HG03442 (cell line): Measurements from ENCODE around the gene SLC47A2.
"Not testable (repeated sequence)": the region's sequence is repeated elsewhere in the genome, so short reads cannot be mapped to it uniquely, and the experiment has no call there.

Experiments
- ATAC-seq: cut with Tn5 transposase; IDR thresholded peaks from one replicate; pipeline ENCODE4 v1.9.1; 2021; ENCODE audit warnings: mild to moderate bottlenecking, moderate library complexity; ENCODE audit not compliant: unreplicated experiment

Gene SLC47A2, protein sequence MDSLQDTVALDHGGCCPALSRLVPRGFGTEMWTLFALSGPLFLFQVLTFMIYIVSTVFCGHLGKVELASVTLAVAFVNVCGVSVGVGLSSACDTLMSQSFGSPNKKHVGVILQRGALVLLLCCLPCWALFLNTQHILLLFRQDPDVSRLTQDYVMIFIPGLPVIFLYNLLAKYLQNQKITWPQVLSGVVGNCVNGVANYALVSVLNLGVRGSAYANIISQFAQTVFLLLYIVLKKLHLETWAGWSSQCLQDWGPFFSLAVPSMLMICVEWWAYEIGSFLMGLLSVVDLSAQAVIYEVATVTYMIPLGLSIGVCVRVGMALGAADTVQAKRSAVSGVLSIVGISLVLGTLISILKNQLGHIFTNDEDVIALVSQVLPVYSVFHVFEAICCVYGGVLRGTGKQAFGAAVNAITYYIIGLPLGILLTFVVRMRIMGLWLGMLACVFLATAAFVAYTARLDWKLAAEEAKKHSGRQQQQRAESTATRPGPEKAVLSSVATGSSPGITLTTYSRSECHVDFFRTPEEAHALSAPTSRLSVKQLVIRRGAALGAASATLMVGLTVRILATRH

GRCh38 chr17:19716108-19717030 lies at the start of gene SLC47A2:
SLC47A2 (minus strand) TSS chr17:19716584; CDS start chr17:19716555, 29 bp downstream.
- no peak for ATAC-seq

DNA sequence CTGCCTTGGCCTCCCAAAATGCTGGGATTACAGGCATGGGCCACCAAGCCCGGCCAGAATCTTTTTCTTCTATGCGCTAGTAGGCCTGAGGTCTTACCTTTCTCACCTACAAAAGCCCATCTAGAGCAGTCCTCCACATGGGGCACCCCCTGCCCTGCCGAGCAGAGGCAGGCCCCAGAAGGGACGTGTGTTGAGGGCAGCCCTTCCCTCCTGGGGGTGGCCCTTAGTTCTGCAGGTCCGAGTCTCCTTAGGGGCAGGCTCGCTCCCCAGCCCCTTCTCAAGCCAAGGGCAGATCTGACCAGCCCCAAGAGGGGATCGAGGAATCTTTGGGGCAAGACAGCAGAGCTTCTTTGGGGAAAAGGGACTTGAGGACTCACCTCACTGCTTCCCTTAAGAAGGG lies 49.6 kb upstream of the SLC47A2 start:
- no peak for ATAC-seq

- ATAC-seq = not testable (repeated sequence)
Measured at GRCh38 chr17:19763991-19764390, 47.6 kb upstream of the SLC47A2 start.

DNA sequence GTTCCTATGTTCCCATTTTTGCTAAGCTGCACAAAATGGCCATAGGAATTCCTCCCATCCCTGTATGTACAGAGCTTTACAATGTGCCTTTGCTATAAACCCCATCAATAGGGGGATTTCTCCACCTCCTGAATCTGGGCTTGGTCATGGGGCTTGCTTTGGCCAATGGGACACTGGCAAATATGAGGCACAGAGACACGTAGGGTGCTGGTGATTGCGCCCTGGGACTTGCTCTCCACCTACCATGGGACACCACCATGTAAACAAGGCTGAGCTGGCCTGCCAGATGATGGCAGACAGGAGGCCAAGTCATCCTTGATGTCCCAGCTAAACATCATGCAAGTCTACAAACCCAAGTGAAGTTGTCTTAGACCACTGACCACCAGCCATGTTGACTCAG lies 47.0 kb upstream of the SLC47A2 start:
- ATAC-seq = no peak

GRCh38 chr17:19762515-19762961 lies 46.2 kb upstream of the SLC47A2 start:
- ATAC-seq = no peak

GRCh38 chr17:19760746-19761145 lies 44.4 kb upstream of the SLC47A2 start:
- no peak for ATAC-seq

DNA sequence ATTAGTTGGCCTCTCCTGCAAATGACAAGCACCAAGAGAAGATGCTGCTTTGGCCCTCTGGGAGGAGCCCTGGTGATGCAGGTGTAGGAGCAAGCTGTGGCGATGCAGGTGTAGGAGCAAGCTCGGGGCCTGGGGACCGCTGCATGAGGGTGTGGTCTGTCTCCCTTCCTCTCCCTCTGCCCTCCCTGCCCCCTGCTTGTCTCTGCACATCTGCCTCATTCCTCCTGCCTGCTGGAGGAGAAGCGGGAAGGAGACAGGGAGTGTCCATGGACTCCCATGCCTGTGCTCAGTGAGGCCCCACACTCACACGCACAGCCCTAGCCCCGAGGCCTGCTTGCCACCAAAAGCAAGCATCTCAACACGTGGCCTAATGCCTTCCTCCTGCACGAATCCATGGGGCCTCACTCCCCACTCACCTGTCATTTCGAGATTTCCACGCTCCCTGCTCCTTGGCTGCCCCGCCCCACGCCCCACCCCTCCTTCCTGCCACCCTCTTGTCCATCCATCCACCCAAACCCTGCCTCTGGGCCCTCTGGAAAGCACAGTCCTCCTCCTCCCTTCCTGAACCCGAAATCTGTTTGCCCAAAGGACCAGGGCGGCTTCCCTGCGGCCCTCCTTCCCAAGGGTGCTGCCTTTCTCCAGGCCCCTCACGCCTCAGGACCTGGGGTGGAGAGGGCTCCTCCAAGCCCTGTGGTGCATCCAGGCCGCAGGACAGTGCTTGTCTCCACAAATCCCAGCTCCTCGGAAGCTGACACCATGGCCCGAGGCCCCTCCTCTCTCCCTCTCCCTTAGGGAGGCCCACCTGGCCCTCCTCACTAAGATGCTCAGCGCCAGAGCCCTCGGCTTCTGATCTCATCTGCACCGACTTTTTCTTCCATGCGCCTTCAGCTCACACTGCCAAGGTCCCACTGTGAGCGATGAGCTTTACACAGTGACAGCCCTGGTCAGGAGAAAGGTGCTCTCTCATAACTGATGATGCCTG lies 43.5 kb upstream of the SLC47A2 start:
- no peak for ATAC-seq

DNA sequence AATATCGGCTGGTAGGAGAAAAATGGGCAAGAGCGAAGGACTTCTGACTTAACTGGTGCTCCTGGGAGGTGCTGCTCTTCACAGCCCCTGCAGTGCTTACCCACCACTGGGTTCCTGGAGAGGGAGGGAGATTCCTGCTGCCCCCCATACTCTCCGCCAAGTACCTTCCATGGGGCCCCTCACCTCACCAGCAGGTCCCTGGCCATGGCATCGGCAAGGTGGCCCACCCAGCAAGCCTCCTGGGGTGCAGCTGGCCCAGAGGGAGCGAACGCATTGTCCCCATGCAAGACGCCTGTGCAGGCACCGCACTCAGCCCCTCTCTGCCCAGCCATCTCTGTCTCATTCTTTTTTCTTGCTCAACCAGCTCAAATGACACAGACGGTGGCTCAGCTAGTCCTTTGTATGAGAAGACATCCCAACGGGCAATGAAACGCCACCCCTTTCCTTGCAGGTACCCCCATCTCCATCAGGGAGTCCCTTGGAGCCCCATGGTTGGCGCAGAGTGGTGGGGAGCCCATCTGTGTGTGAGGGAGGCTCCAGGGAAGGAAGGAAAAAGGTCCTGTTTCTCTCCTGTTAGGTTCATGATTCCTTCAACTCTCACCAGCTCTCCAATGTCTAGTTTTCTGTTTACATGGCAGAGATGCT lies 41.3 kb upstream of the SLC47A2 start:
- no peak for ATAC-seq

DNA sequence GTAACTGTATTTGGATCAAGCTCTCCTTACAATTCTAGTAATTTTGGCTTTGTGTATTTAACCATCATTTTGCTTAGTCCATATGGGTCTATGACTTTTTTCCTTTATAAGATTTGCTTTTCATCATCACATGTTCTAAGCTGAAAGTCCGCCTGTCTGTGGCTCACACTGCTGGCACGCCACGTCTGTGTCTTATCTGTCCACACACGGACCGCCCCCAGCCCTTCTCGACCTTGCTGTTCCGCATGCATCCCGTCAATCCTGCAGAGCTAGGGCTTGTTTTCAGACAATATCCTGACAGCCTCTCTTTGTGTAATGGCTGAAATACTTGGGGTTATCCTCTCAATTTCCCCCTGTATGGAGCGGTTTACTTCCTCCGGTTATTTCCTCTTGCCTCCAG lies 40.2 kb upstream of the SLC47A2 start:
- ATAC-seq = no peak

DNA sequence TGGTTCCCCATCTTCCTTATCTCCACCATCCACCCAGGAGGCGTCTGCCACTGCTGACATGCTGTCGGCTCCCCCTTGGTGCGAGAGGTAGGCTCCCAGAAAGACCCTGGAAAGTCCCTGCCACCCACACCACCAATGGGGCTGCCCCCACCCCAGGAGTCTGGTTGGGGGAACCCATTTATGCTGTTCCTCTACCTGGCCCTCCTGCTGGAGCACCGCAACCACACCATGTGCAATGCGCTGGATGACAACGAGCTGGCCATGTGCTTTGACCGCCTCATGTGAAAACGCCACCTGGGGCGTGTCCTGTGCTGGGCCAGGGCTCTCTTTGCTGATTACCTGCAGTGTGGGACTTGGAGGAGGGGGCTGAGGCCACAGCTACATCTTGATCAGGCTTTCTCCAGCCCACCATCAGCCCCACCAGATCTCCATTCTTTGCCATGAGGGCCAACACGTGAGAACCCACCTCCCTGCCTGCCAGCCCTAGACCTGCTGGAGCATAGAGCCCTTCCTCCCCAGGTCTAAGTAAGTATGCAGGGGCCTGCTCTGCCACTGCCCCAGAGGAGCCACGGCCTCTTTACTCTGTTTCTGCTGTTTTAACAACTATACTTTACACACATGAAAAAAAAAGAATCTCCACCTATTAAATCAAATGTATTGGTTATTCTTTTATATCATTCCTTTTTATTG lies 39.6 kb upstream of the SLC47A2 start:
- no peak for ATAC-seq

DNA sequence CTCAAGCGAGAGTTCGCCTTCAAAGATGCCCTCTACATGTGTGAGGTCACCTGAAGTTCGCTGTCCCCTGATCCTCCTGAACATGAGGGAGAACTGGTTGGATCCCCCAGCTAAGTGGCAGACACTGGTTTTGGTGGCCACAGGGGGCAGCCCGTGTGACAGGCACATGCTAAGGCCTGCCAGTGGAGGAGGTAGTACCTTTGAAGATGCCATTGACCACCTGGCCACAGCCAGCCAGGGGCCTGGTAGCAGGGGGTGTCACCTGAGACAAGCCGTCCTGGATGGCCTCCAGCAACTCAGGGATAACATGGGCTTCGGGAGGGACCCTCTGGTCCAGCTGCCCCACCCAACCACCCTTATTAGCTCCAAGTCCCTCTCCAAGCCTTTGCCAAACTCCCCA lies 39.0 kb upstream of the SLC47A2 start:
- ATAC-seq = no peak

DNA sequence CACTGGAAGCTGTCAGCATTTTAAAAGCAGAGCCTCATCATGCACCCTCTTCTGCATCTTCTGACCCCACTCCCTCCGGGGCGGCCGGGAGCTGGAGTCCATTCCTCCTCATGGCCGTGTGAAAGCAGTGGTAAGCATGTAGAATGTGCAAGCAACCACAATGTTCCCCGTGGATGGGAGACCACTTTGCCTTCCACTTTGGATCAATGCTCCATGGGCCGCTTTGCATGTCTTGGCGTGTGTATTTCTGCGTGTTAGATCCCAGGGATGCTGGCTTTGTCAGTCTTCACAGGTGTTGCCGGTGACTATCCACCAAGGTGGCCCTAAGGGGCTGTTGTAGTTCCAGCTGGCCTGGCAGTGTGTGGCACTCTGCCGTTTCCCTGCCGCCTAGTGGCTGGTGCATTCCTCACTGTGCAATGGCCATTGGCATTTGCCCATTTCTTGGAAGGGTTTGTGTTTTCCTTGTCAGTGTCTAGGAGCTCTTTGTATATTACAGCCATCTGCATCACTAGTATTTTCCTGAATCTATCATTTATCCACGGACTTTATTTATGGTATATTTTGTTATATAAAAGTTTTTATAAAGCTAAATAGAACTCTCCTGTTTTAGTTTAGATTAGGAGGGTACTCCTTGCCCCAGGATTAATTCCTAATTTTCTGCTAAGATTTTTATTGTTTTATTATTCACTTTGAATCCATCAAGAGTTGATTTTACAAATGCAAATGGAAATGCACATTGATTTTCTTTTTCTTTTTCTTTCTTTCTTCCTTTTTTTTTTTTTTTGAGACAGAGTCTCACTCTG lies 37.5 kb upstream of the SLC47A2 start:
- ATAC-seq = no peak

- no peak for ATAC-seq
Measured at GRCh38 chr17:19753051-19753509, 36.7 kb upstream of the SLC47A2 start.

DNA sequence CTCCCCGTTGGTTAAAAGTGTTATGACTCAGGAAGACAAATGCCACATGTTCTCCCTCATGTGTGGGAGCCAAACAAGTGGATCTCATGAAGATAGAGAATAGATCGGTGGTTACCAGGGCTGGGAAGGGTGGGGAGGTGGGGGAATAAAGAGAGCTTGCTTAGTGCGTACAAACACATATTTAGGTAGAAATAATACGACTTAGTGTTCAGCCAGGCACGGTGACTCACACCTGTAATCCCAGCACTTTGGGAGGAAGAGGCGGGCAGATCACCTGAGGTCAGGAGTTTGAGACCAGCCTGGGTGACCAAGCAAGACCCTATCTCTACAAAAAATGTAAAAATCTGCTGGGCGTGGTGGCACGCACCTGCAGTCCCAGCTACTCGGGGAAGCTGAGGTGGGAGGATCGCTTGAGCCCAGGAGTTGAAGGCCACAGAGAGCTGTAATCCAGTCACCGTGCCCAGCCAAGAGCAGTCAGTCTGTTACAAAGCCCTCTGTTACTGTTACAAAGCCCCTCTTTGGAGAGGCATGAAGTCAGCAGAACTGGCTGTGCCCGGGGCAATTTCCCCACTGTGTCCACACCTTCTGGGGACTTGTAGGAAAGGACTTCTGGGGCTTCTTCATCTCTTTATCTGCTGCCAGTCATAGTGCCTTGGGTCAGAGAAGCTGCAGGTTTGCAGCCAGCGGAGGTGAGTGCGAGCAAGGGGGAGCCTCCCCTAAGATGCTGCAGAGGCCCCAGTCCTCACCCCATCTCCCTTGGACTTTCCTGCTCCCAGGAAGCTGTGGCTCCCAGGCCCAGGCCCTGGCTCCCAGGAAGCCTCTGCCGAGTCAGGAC lies 36.0 kb upstream of the SLC47A2 start:
- no peak for ATAC-seq

DNA sequence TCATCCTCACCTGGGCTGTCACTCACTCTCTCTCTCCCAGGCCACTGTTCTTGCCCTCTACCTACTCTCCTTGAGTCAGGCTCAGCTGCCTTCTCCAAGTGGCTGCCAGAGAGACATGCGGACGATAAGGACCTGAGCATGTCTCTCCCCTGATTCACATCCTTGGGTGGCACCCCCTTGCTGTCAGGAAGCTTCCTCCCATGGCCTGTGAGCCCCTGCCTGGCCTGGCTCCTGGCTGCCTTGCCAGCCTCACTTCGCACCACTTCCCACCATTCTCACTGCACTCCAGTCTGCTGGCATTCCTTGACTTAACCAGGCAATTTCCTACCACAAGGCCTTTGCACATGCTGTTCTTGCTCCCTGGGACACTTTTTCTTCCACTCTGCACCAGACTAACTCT lies 34.5 kb upstream of the SLC47A2 start:
- ATAC-seq = no peak

DNA sequence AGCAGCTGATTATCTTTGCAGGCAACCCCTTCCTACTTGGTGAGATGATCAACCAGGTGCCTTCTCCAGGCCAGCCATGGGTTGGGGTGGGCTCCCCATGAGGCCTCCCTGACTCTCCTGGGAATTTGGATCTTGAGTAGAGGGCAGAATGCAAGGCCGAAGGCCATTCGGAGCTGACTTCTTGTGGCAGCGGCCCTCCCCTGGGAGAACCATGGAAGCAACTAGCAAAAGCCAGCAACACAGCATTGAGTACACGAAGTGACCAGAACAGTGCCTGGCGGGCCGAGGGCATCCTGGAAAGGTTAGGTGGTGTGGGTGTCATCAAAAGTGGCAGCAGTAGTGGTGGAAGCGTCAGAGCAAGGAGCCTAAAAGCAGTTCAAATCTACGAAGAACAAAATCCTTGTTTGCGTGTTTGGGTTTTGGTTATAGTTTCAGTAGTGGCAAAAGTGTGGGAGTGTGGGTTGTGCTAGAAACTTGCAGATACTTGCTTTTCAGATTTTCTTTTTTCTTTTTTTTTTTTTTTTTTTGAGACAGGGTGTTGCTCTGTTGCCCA lies 33.7 kb upstream of the SLC47A2 start:
- ATAC-seq = no peak

DNA sequence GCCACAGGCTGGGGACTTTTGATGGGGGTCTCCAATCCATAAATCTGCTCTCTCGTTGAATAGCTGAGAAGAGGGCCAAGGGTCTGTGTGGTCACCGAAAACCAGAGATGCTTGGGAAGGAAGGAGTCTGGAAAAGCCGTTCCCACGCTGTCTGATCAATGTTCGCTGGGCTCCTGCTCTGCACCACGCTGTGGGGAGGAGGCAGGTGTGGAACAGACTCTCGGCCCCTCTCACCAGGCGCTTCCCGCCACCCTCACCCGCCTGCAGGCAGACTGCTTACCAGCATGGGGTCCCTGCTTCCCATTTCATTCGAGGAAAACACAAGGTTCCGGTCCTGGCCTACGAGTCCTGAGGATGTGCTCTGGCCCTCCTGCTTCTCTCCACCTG lies 32.4 kb upstream of the SLC47A2 start:
- no peak for ATAC-seq
